Fibroblast of upper back skin (primary cell): Measurements from ENCODE around the gene PDLIM4.

Experiments used
- DNase-seq: peaks from one replicate; pipeline ENCODE4 v3.0.0-alpha.2; 2013

PDLIM4 gene

DNA sequence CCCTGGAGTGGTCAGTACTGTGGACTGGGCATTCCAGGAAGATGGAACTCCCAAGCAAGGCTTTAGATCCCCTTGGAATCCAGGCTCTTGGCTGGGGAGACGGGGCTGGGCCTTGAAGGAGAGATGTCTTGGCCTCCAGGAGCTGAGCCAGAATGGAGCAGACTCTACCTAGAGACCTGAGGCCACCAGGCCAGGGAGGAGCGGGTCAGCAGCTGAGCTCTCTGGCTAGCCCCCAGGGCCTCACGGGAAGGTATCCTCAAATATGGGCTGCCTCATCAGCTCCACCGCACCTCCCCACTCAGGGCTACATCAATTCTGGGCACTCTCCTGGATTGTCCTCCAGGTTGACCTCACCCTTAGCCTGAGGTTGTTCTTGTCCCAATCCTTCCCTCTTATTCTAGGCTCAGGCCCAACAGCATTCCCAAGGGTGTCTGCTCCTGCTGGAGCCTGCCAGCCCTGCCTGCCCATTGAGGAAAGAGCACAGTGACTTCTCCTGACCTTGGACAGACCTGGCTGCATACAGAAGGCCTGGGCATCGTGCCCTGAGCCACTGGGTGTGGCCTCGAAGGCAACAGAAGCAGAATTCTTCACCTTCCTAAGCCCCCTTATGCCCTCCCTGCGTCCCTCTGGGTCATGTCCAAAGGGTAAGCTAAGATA is 3.0 kb upstream of the PDLIM4 start:
- no peak for DNase-seq

DNA sequence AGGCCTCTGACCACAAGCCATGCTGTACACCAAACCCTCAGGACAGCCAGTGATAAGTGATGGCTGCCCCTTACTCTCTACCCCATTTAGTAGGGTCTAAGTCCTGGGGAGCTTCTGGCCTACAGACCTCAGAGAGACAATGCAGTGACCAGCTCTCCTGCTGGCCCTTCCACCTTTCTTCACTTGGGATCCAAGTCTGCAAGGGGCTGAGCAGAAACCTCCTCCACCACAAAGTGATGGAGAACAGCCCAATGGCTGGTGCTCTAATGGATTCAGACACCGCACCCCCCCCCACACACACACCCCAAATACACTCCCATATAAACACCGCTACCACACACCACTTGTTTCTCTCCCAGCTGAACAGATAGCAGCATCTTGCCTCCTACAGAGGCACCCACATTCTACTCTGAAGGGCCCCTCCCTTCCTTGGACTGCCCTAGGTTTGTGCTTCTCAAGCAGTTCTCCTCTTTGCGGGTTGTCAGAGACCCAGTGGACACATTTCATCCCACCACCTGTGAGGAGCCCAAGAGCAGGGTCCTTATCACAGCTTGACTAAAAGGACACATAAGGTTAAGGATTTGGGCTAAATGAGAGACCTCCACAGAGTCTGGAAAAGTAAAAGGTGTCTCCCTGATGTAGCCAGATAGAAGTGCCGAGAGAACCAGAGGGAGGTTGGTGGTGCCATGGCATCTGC is 1.3 kb upstream of the PDLIM4 start:
- DNase-seq = no peak

DNA sequence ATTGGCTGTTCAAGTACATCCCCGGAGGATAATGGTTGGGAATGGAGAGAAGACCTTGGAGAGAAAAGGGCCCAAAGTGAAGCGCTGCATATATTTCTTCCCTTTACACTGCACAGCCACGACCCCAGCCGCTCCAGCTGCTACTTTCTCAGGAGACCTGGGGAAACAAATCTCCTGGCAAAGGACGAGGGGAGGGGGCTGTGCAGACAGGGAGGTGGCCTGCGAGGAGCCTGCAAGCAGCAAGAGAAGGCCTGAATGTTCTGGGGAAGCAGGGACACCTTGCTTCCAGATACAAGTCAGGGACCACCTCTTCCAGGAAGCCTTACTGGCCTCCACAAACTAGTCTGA is 739 bp upstream of the PDLIM4 start:
- DNase-seq = no peak

DNA sequence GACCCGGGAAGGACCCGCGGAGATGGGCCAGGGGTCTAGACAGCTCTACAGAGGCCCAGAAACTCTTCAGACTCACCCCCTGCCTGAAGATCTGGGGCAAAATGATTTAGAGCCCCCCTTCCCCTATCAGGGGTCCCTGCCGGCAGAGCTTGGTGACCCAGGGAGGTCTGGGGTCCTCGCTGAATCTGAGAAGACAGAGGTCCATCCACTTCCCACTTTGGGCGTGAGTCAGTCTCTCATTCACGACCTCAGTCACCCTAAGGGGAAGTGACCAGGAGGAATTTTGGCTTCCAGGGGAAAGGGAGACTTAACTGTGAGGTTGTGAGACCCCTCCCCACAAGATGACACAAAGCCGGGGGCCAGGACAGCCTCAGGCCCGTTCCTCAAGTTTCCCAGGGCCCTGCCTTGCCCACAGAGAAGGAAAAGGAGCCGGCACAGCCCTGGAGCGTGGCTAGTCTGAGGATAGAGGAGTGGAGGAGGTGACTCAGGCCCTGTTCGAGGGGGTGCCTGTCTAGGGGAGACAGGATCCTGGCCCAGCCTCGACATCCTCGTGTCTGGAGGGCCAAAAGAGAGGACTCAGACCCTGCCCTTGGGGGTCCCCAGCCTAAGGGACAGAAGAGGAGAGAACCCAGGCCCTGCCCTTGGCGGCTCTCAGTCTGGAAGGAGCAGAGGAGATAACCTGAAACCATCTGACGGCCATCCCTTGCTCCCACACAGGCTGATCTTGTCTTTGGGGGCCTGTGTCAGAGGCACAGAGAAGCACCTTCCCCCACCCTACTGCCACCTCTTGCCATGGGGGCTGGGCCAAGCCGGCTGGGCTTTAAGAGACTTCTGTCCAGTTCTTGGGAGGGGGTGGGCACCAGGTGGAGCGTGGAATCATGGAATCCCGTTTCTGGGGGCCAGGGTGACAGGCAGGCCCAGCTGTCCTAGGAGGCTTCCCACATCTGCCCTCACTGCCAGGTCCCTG is 889 bp downstream of the PDLIM4 start:
- DNase-seq = peak; percentile 53

DNA sequence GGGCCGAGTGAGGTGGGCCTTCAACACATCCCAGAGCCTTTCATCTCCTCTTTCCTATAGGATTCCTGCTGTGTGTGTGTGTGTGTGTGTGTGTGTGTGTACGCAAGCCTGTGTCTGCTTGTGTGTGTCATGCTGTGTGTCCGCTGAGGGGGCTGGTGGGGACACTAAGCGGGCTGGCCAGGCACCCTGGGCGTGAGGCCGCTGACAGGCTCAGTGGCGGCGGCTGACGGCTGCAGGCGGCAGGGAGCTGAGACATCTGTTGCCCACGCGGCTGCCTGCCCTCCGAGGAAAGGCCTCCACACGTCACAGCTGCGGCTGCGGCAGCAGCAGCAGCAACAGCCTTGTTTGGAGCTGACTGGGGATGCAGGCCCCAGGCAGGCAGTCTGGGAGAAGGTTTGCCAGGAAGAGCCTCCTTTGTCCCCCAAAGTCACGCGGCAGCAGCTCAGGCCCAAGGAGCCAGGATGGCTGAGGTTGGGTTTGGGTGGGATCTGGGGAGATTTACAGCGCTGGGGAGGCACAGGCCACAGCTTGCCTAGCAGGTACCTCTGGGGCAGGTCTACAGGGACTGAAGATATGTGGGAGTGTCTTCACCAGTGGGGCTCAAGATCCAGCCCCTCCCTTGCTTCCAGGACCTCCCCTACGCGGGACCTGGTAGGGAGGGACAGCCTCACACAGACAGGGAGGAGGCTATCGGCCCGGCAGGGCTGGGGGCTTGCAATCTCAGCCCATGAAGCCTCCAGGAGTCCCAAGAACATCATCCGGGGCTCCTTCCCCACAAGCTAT is 1.8 kb downstream of the PDLIM4 start:
- DNase-seq = peak; percentile 89

DNA sequence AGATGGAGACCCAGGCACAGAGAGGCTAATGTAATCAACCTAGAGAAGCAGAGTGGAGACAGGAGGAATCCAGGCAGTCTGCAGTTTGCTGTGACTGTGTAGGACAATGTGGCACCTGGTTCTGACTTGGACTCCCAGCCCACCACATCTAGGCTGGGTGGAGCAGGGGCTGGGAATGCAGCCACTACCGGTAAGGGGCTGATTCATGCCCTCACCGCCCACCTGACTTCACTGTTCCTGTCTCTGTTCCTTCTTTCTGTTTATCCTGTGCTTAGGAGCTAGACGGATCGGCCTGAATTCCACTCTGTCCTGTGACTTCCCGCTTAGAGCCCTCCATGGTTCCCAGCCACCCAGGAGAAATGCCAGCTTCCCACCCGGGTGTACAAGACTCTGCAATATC is 2.6 kb downstream of the PDLIM4 start:
- no peak for DNase-seq

DNA sequence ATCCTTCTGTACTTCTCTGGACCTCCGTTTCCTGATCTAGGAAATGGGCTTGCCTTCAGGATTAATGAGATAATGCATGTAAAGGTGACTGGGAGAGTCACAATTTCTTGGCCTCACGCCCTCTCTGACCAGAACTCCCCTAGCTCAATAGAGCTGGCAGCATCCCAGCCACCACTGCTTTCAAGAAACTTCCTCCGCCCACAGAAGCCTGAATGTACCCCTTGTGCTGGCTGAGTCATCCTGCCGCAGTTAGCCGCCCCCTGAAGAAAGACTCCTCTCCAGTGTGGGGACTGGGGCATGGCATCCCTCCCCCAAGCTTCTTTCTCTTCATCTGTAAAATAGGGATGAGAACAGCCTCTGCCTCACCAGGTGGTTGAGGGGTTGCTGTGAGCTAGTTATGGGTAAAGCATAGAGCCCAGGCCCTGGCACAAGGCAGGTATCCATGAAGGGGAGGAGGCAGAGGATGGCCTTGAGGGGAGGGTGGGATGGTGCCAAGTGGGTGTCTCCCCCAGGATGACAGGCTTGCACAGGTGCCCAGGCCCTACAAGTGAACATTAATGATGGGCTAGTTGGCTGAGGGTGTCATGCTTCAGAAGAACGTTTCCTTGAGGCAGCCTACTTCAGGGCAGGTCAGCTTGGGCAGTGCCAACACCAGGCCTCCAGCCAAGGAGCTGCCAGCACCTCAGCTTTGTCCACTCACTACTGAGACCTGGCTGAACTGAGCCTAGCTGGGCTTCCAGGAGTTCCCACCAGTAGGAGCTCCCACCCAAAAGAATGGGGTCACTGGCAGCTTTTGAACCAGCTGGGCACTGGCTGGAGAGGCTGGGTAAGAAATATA is 3.4 kb downstream of the PDLIM4 start:
- DNase-seq = peak; percentile 92

DNA sequence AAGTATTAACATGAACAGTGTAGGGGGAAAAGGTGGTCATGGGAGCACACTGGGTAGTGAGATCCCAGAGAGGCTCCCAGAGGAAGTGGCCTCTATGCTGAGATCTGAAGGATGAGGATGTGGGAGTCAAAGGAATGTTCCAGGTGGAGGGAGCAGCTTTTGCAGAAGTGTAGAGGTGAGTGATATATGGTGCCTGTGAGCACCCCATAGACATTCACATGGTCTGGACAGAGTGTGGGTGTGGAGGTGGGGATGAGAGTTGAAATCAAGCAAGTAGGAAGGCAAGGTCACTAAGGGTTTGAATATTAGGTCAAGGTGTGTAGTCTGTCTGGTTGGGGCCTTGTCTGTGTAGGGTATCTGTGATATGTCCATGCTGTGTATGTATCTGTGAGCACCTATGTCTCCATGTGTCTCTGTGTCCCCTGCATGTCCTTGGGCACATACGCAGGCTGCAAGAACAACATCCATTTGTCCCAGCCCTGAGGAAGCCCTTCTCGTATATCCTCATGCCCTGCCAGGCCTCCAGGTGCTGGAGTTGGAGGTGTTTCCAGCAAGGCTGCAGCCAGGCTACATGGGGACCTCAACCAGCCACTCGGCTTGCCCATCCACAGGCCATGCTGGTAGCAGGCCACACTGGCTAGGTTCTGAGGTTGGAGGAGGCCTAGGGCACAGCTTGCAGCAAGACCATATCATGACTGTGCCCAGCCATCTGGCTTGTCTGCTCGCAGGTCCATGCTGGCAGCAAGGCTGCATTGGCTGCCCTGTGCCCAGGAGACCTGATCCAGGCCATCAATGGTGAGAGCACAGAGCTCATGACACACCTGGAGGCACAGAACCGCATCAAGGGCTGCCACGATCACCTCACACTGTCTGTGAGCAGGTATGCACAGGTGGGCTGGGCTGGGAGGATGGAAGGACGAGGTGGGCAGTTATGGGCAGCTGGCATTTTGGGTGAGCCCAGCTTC is 4.7 kb downstream of the PDLIM4 start:
- no peak for DNase-seq

DNA sequence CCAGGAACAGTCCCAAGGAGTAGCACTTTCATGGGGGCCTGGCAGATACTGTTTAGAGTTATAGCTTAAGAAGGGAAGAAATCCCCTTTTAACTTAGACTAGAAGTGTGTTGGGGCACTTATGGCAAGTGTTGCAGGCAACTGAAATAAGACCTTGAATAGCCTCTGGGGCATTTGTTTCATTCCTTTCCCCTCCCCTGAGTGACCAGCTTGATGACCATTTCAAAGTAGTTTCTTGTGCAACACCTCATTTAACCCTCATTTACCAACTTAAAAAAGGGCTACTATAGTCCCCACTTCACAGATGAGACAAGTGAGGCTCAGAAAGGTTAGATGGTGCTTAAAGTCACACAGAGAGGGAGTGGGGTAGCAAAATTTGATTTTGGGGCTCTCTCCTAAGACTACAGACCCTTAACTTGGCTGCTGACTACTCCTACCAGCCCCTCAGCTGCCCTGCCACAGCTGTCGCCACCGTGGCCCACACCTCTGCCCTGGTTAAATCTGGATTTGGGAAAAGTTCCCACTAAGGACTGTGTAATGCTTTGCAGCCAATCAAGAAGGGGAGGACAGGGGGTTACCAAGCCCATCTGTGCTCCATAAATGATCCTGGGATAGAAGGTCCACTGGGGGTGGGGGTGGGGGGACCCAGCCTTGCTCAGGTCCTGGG is 5.5 kb downstream of the PDLIM4 start:
- DNase-seq = no peak

DNA sequence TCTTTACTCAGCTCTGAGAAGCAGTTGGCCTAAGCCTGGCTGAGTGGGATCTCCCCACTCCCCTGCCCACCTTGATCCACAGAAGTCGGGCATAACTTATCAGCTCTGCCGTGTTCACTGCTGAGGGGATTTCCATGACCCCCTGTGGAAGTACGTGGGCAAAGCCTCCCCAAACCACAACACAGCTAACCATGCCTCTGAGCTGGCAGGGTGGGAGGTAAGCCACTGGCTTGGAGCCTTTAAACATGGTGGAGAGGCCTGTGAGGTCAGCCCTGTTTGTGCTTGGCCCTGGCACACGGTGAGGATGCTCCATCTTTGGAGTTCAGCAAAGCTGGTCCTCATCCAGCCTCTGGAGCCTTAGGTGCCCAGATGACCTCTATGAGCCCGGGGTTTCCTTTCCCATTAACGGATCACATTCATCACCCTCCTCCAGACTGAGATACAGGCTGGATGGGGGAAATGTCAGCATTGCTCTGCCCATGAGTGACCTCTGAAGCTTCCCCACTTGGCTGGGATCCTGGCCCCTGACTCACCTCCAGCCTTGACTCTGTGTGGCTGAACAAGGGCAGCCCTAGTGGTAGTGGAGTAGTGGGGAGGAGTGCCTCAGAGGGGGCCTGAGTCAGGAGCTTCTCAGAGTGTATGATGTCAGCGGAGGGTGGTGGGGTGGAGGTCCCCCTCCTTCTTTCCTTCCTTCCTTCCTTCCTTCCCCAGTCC is 6.2 kb downstream of the PDLIM4 start:
- DNase-seq = peak; percentile 89

DNA sequence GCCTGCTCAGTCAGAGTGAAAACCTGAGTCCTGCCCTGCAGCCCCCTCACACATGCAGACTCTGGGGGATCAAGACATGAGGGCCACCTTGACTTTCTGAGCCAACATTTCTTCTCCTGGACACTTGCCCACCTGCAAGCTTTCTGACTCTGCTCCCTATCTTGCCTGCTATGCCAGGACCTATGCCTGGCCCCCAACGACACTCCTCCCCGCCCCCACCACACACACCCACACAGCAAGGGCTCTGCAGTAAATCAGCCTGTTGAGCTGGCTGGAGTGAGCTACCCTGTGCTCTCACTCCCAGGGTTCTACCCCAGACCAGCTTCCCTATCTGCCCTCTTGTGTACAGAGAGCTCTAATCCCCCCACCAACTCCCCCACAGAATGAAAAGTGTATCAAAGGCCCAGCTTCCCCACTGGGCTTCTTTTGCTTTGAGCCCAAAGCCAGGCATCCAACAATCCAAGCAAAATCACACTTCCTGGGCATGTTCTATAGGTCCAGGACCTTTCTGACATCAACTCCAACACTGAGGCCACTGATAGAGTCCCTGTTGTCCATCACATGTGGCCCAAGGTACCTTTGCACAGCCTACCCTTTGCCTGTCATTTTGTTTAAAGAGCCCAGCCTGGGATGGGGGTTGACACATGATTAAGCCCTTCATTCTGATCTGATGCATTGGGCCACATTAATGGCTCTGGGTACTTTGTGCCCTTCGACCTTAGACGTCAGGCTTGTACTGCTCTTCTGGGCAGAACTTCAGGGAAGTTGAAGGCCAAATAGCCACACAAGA is 7.2 kb downstream of the PDLIM4 start:
- DNase-seq = no peak

DNA sequence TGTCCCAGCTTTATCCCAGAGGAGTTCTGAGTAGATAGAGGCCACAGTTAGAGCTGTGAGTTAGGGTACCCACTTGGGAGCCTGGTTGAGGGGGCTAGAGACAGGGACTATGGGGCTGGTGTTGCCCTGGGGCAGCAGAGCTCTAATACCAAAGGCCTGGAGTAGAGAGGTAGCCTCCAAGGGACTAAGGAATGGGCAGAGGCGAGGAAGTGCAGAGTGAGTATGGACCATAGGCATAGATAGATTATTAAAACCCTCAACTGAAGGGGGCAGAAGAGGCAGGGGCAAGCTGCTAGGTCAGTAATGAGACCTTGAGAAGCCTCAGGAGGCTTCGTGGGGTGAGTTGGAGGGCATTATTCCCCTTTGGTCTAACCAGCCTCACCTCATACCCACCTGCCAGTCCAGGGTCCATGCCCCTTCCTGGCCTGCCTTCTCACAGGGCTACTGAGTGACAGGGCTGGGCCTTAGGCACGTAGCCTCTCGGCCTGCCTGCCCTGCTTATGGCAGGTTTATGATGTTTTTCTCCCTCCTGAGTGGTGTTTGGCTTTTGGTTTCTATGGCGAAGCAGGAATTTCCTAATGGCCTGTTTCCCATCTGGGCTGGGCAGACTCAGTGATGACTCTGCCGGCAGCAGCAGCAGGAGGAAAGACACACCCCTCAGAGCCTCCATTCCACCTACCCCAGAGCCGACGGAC is 8.0 kb downstream of the PDLIM4 start:
- DNase-seq = peak; percentile 94

DNA sequence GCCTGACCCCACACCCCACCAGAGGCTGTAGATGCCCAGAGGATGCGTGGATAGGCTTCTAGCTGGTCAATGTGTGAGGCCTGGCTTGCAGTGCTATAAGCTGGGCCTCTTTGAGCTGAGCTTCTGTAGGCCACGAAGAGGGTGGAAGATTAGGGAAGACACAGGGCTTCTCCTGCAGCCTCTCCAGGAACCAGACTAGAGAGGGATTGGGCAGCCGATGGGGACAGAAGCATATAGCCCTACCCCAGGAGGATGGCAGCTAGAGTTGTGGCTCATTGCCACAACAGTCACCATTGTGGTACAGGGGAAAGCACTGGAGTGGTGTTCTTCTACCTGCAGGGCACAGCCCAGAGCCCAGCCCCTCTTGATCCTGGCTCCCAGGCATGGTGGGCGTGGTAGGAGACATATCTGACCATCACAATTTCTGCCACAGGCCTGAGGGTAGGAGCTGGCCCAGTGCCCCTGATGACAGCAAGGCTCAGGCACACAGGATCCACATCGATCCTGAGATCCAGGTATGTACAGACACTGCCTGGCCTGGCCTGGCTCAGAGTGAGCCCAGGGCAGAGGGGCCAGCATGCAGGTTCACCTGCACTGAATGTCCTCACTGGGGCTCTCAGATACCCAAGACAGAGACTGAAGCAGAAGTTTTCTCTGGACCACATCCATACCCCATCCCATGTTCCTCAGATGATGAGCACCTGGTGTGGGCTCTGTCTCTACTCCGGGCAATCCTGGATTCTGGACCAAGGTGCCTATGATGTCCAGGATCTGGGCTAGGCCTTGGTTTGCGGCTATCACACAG is 8.7 kb downstream of the PDLIM4 start:
- no peak for DNase-seq

DNA sequence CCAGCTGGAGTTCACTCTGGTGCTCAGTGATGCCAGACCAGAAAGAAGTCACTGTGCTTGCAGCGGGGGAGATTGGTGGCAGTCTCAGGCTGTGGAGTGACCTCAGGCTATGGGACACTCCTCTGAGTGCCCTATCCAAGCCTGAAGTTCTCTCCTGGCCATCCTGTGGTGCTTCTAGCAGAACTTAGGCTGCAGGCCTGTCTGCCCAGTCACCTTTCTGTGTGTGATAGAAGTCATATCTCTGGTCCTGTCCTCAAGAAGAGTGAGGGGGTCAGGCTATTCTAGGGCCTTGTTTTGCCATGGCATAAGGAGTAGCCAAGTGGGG is 9.3 kb downstream of the PDLIM4 start:
- DNase-seq = no peak

DNA sequence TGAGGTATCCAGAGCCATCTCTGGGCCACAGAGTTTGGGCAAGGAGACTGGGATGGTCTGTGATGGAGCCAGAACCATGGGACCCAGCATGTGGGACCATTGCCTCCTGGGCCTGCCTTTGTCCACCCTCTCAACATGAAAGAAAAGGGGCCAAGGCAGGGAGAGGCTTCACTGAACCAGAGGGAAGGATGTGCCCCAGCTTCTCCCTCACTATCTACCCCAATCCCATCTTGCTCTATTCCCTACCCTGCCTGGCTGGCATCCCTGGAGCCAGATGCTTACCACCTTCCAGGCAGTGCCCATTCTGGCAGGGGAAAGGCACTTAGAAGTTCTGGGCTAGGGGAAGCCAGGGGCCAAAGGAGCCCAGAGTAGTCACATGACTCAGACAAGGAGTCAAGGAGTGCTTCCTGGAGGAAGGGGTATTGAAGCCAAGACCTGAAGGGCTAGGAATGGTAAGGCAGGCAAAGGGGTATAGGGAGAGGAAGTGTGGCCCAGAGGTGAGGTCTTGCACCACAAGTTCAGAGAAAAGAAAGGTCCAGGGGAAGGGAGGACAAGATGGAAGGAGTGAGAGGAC is 9.8 kb downstream of the PDLIM4 start:
- no peak for DNase-seq

DNA sequence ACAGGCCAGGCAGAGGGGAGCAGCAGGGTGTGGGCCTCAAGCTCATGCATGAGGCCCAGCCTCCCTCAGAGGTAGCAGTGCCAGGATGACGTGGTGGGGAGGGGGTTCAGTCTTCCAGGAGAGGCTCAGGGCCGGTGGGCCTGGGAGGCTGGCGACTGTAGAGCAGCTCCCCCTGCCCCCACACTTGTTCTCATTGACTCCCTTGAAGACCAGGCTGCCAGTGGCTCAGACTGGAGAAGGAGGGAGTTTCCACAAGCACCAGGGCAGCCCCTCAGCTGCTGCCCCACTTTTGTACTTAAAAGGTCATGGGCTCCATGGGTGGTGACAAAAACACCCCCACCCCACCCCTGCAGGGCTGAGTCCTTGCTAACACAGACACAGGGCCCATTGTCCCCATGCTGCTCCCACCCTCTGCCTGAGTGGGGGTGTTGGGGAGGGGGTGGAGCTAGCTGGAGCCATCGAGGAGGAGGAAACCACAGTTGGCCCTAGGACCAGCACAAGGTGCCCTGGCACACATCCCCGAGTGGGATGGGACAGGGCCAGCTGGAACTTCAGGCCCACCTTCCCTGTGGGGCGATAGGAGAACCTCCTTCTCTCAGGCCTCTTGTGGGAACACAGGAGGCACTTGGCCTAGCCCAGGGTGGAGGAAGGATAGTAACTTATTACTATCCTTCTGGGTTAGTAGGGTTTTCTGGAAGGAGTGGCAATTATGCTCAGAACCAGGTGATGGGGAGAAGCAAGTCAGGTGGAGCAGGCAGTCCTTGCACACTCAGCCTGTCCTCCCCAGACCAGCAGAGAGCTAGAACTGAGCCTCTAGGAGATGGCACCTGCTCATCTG is 10.7 kb downstream of the PDLIM4 start:
- DNase-seq = no peak
